Measurements from ENCODE around the gene NKD1.

The NKD1 gene

DNA sequence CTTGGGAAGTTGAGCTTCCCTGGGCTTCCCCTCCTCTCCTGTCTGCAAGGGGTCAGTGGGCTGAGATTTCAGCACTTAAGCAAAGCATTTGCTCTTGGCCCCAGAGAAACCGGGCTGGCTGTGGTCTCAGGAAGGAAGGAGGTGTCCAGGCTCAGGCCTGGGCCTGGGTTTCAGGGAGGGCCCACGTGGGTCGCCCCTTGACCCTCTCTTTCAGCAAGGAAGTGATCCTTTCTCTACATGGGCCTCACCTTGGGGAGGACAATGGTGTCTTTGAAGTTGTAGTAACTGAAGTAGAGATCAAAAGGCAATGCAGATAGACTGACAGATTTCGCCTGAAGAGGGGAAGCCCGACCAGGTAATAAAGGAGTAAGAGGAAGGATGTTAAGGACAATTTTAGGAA, 147.9 kb downstream of the NKD1 start:
- no peak for DNase-seq (ENCODE audit: low read depth)

DNA sequence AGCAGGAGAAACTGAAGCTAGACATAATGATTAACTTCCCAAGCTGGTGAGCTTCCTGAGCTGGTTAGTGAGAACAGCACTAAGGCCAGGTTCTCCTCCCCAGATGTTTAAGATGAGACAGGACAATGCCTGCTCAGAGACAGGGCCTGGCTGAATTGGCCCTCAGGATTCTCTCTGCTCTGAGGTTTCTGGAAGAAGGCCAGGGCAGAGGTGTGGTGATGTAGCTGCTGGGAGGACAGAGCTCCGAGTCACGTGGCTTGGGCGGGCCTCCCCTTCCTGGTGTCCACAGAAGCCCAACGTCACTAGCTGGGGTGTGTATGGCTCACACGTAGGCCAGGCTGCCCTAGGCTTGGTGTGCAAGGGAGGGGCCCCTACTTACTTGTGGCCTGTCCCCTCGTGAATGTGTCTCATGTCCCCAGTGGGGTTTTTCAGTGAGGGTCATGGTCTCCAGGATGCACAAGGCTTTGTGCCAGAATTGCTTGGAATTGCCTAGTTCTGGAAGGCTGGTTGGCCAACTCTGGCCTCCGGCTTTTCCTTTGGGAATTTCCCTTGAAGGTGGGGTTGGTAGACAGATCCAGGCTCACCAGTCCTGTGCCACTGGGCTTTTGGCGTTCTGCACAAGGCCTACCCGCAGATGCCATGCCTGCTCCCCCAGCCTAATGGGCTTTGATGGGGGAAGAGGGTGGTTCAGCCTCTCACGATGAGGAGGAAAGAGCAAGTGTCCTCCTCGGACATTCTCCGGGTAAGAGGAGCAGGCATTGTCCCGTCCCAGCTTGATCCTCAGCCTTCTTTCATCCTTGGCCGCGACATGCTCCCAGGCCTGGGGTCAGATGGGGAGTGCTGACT, 148.6 kb downstream of the NKD1 start:
- DNase-seq (ENCODE audit: low read depth) = no peak

DNA sequence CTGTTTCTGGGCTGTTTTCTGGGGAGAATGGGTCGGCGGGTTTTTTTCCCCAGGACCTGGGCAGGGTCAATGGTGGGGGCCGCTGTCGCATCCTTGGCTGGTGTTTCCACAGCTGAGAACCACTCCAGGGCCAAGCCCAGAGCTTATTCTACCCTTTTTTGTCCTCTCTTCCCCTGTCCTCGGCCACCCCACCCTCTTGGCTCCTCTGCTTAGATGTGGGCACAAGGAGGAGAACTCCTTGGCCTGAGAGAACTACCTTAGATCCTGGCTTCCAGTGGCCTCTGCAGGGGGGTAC, 149.2 kb downstream of the NKD1 start:
- DNase-seq (ENCODE audit: low read depth) = no peak

DNA sequence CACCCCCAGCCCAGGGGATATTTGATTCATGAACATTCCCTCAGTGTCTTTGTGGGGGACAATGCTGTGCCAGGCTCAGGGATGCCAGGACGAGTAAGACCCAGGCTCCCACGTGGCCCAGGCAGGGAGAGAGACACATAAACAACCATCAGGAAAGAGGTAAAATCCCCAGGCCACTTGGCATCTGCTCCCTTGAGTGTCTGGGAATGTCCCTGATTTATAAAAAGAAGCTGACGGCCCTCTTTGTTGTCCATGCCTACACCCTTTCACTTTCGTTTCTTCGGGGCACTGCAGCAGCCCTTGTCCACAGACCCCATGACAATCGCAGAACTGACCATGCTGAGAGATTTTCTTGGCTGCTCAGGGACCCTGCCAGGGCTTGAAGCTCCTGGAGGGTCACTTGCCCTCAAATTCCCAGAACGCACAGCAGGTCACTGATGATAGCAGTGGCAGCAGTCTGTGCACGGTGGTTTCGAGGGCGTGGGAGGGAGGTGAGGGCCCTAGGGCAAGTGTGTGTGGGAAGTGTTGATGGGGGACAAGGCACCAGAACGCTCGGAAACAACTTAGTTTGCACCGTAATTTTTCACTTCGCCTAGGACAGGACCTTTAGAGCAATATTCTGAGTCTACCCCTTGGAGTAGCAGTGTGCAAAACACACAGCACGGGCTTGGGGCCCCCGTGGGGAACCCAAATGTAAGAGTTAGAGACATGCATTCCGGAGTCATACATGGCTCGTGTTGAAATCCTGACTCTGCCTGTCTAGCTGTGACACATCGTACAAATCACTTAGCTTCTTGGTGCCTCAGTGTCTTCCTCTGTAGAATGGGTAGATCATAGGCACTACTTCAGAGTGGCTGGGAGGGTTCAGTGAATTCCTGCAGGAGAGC, 149.9 kb downstream of the NKD1 start:
- DNase-seq (ENCODE audit: low read depth) = no peak
